ENCODE measurements around the gene APPL1.

The APPL1 gene

GRCh38 chr3:57227930-57228751, 612 bp downstream of the APPL1 start:
- Histone ChIP-seq H3K4me3 (ENCODE audit: low read length) (peak overlapping the region; percentile 95), H3K9ac (ENCODE audit: low read depth, low read length) (peak overlapping the region; percentile 84), H3K9me3 (replicated peaks; ENCODE audit: low read length) (no peaks in the 10 kb centered on the region), H3K4me1 (ENCODE audit: control insufficient read depth, insufficient read depth, low read length) (peaks cover 24% of the 10 kb centered on the region), H3K27me3 (ENCODE audit: control insufficient read depth, insufficient read depth, low read length) (no peaks in the 10 kb centered on the region), H3K4me2 (ENCODE audit: low read length) (peak overlapping the region; percentile 95), H3K36me3 (ENCODE audit: insufficient read depth, low read length) (no peaks in the 10 kb centered on the region)

- peaks cover 24% of the 10 kb centered on the region for H3K4me1 ChIP-seq (ENCODE audit: control insufficient read depth, insufficient read depth, low read length)
- H3K4me3 ChIP-seq (ENCODE audit: low read length), result no peak overlapping the region
- H3K9ac ChIP-seq (ENCODE audit: low read depth, low read length), result no peak overlapping the region
- H3K9me3 ChIP-seq (replicated peaks; ENCODE audit: low read length), result no peaks in the 10 kb centered on the region
- H3K36me3 ChIP-seq (ENCODE audit: insufficient read depth, low read length), result no peaks in the 10 kb centered on the region
- H3K4me2 ChIP-seq (ENCODE audit: low read length), result no peak overlapping the region
- no peaks in the 10 kb centered on the region for H3K27me3 ChIP-seq (ENCODE audit: control insufficient read depth, insufficient read depth, low read length)
These were observed 2.5 kb downstream of the APPL1 start for GRCh38 chr3:57230006-57230405.

DNA sequence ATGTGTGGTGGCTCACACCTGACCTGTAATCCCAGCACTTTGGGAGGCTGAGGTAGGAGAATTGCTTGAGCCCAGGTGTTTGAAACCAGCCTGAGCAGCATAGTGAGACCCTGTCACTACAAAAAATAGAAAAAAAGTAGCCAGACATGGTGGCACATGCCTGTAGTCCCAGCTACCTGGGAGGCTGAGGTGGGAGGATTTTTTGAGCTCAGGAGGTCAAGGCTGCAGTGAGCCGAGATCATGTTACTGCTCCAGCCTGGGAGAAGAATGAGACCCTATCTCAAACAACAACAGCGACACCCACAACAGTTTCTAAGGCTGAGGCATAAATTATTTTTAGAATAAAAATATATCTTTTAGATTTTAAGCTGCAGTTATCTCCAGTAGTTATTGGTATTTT, 6.3 kb downstream of the APPL1 start:
- Histone ChIP-seq H3K4me1 (ENCODE audit: control insufficient read depth, insufficient read depth, low read length) (peaks cover 14% of the 10 kb centered on the region), H3K4me3 (ENCODE audit: low read length) (no peak overlapping the region), H3K9ac (ENCODE audit: low read depth, low read length) (no peak overlapping the region), H3K9me3 (replicated peaks; ENCODE audit: low read length) (no peaks in the 10 kb centered on the region), H3K4me2 (ENCODE audit: low read length) (no peak overlapping the region), H3K36me3 (ENCODE audit: insufficient read depth, low read length) (peaks cover 10% of the 10 kb centered on the region), H3K27me3 (ENCODE audit: control insufficient read depth, insufficient read depth, low read length) (no peaks in the 10 kb centered on the region)

GRCh38 chr3:57234613-57235575, 7.4 kb downstream of the APPL1 start:
- H3K9ac ChIP-seq (ENCODE audit: low read depth, low read length), result no peak overlapping the region
- no peak overlapping the region for H3K4me2 ChIP-seq (ENCODE audit: low read length)
- H3K36me3 ChIP-seq (ENCODE audit: insufficient read depth, low read length), result peaks cover 13% of the 10 kb centered on the region
- no peak overlapping the region for H3K4me3 ChIP-seq (ENCODE audit: low read length)
- H3K4me1 ChIP-seq (ENCODE audit: control insufficient read depth, insufficient read depth, low read length), result peaks cover 4% of the 10 kb centered on the region
- no peaks in the 10 kb centered on the region for H3K9me3 ChIP-seq (replicated peaks; ENCODE audit: low read length)
- no peaks in the 10 kb centered on the region for H3K27me3 ChIP-seq (ENCODE audit: control insufficient read depth, insufficient read depth, low read length)

GRCh38 chr3:57244946-57245345, 17.4 kb downstream of the APPL1 start:
- peaks cover 58% of the 10 kb centered on the region for H3K36me3 ChIP-seq (ENCODE audit: insufficient read depth, low read length)
- H3K9me3 ChIP-seq (replicated peaks; ENCODE audit: low read length), result no peaks in the 10 kb centered on the region
- no peak overlapping the region for H3K4me3 ChIP-seq (ENCODE audit: low read length)
- no peak overlapping the region for H3K9ac ChIP-seq (ENCODE audit: low read depth, low read length)
- H3K27me3 ChIP-seq (ENCODE audit: control insufficient read depth, insufficient read depth, low read length), result no peaks in the 10 kb centered on the region
- no peaks in the 10 kb centered on the region for H3K4me1 ChIP-seq (ENCODE audit: control insufficient read depth, insufficient read depth, low read length)
- H3K4me2 ChIP-seq (ENCODE audit: low read length), result no peak overlapping the region

DNA sequence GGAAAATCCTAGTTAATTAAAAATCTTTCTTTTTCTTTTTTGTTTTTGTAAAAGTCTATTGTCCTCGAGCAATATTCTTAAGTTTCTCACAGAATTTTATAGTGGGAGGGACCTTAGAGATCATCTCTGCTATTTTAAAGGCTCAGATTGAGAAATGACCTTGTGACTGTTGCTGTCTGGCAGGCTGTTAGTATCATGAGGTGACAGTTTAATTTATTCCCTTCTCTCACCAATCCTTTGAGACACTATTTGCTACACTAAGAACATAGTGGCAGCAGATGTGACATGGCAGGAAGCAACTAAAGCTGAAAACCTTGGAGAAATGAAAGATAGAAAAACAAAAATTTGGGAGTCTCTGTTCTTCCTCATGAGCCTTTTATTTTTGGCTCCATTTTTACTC, 24.9 kb downstream of the APPL1 start:
- Histone ChIP-seq H3K9me3 (replicated peaks; ENCODE audit: low read length) (no peaks in the 10 kb centered on the region), H3K4me3 (ENCODE audit: low read length) (no peak overlapping the region), H3K4me1 (ENCODE audit: control insufficient read depth, insufficient read depth, low read length) (peaks cover 7% of the 10 kb centered on the region), H3K4me2 (ENCODE audit: low read length) (no peak overlapping the region), H3K9ac (ENCODE audit: low read depth, low read length) (no peak overlapping the region), H3K36me3 (ENCODE audit: insufficient read depth, low read length) (peaks cover 33% of the 10 kb centered on the region), H3K27me3 (ENCODE audit: control insufficient read depth, insufficient read depth, low read length) (no peaks in the 10 kb centered on the region)

GRCh38 chr3:57256844-57257243, 29.3 kb downstream of the APPL1 start:
- Histone ChIP-seq H3K27me3 (ENCODE audit: control insufficient read depth, insufficient read depth, low read length) (no peaks in the 10 kb centered on the region), H3K4me2 (ENCODE audit: low read length) (no peak overlapping the region), H3K36me3 (ENCODE audit: insufficient read depth, low read length) (peaks cover 42% of the 10 kb centered on the region), H3K4me3 (ENCODE audit: low read length) (no peak overlapping the region), H3K9me3 (replicated peaks; ENCODE audit: low read length) (no peaks in the 10 kb centered on the region), H3K9ac (ENCODE audit: low read depth, low read length) (no peak overlapping the region), H3K4me1 (ENCODE audit: control insufficient read depth, insufficient read depth, low read length) (peaks cover 7% of the 10 kb centered on the region)

GRCh38 chr3:57257678-57258077, 30.1 kb downstream of the APPL1 start:
- peaks cover 4% of the 10 kb centered on the region for H3K4me1 ChIP-seq (ENCODE audit: control insufficient read depth, insufficient read depth, low read length)
- no peaks in the 10 kb centered on the region for H3K9me3 ChIP-seq (replicated peaks; ENCODE audit: low read length)
- no peaks in the 10 kb centered on the region for H3K27me3 ChIP-seq (ENCODE audit: control insufficient read depth, insufficient read depth, low read length)
- no peak overlapping the region for H3K4me2 ChIP-seq (ENCODE audit: low read length)
- no peak overlapping the region for H3K9ac ChIP-seq (ENCODE audit: low read depth, low read length)
- H3K4me3 ChIP-seq (ENCODE audit: low read length), result no peak overlapping the region
- H3K36me3 ChIP-seq (ENCODE audit: insufficient read depth, low read length), result peaks cover 45% of the 10 kb centered on the region

DNA sequence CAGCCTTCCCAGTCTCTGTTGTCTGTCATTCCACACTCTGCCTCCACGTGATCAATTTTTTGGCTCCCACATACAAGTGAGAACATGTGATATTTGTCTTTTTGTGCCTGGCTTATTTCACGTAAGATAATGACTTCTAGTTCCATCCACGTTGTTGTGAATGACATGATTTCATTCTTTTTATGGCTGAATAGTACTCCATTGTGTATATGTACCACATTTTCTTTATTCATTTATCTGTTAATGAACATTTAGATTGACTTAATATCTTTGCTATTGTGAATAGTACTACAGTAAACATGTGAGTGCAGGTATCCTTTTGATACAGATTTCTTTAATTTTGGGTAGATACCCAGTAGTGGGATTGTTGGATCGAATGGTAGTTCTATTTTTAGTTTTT, 33.6 kb downstream of the APPL1 start:
- Histone ChIP-seq H3K27me3 (ENCODE audit: control insufficient read depth, insufficient read depth, low read length) (no peaks in the 10 kb centered on the region), H3K9ac (ENCODE audit: low read depth, low read length) (no peak overlapping the region), H3K36me3 (ENCODE audit: insufficient read depth, low read length) (peaks cover 42% of the 10 kb centered on the region), H3K9me3 (replicated peaks; ENCODE audit: low read length) (no peaks in the 10 kb centered on the region), H3K4me2 (ENCODE audit: low read length) (no peak overlapping the region), H3K4me1 (ENCODE audit: control insufficient read depth, insufficient read depth, low read length) (no peaks in the 10 kb centered on the region), H3K4me3 (ENCODE audit: low read length) (no peak overlapping the region)

GRCh38 chr3:57261929-57262328, 34.4 kb downstream of the APPL1 start:
- H3K9ac ChIP-seq (ENCODE audit: low read depth, low read length), result no peak overlapping the region
- H3K4me2 ChIP-seq (ENCODE audit: low read length), result no peak overlapping the region
- H3K4me1 ChIP-seq (ENCODE audit: control insufficient read depth, insufficient read depth, low read length), result no peaks in the 10 kb centered on the region
- H3K36me3 ChIP-seq (ENCODE audit: insufficient read depth, low read length), result peaks cover 40% of the 10 kb centered on the region
- no peaks in the 10 kb centered on the region for H3K27me3 ChIP-seq (ENCODE audit: control insufficient read depth, insufficient read depth, low read length)
- no peaks in the 10 kb centered on the region for H3K9me3 ChIP-seq (replicated peaks; ENCODE audit: low read length)
- H3K4me3 ChIP-seq (ENCODE audit: low read length), result no peak overlapping the region

- no peaks in the 10 kb centered on the region for H3K4me1 ChIP-seq (ENCODE audit: control insufficient read depth, insufficient read depth, low read length)
- no peak overlapping the region for H3K9ac ChIP-seq (ENCODE audit: low read depth, low read length)
- peaks cover 36% of the 10 kb centered on the region for H3K36me3 ChIP-seq (ENCODE audit: insufficient read depth, low read length)
- H3K27me3 ChIP-seq (ENCODE audit: control insufficient read depth, insufficient read depth, low read length), result no peaks in the 10 kb centered on the region
- no peak overlapping the region for H3K4me2 ChIP-seq (ENCODE audit: low read length)
- no peak overlapping the region for H3K4me3 ChIP-seq (ENCODE audit: low read length)
- no peaks in the 10 kb centered on the region for H3K9me3 ChIP-seq (replicated peaks; ENCODE audit: low read length)
These were observed 40.9 kb downstream of the APPL1 start for GRCh38 chr3:57268416-57268815.
